ENCODE results near the gene IL16.

Gene IL16

DNA sequence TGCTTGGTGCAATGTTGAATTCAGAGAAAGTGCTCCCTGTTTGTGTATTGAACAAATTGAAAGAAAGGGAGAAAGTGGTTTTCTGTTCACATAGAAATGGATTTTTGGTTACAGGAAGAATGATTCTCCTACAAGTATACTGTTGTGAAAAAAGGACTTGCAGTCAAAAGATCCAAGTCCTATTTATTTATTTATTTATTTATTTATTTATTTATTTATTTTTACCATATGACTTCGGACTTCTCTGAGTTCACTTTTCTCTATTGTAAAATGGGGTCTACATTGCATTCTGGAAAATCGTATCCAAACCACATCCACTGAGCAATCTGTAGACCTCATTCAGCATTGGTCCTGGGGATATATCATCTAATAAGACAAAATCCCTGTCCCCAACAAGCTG lies 81.2 kb downstream of the IL16 start:
- Histone ChIP-seq H3K4me3 (ENCODE audit: low read length) (no peak overlapping the region), H4K20me1 (ENCODE audit: insufficient read depth, low read length) (no peaks in the 10 kb centered on the region), H3K9ac (ENCODE audit: low read length) (no peak overlapping the region), H3F3A (ENCODE audit: insufficient read depth, low read length) (no peaks in the 10 kb centered on the region), H3K79me2 (ENCODE audit: low read length) (no peaks in the 10 kb centered on the region), H3K27me3 (replicated peaks; ENCODE audit: insufficient read depth, low read length) (no peaks in the 10 kb centered on the region), H3K9me2 (replicated peaks; ENCODE audit: insufficient read depth, low read length) (no peaks in the 10 kb centered on the region), H3K36me3 (replicated peaks; ENCODE audit: insufficient read depth, low read length) (no peaks in the 10 kb centered on the region), H2AFZ (ENCODE audit: low read length) (no peak overlapping the region), H3K27ac (ENCODE audit: low read length) (no peak overlapping the region), H3K9me3 (replicated peaks; ENCODE audit: insufficient read depth, low read length) (no peaks in the 10 kb centered on the region), H3K4me1 (ENCODE audit: low read length) (peaks cover 12% of the 10 kb centered on the region), H3K4me2 (ENCODE audit: low read depth, low read length) (no peak overlapping the region)
- DNase-seq: no peak
- TF ChIP-seq, protein P1, sequence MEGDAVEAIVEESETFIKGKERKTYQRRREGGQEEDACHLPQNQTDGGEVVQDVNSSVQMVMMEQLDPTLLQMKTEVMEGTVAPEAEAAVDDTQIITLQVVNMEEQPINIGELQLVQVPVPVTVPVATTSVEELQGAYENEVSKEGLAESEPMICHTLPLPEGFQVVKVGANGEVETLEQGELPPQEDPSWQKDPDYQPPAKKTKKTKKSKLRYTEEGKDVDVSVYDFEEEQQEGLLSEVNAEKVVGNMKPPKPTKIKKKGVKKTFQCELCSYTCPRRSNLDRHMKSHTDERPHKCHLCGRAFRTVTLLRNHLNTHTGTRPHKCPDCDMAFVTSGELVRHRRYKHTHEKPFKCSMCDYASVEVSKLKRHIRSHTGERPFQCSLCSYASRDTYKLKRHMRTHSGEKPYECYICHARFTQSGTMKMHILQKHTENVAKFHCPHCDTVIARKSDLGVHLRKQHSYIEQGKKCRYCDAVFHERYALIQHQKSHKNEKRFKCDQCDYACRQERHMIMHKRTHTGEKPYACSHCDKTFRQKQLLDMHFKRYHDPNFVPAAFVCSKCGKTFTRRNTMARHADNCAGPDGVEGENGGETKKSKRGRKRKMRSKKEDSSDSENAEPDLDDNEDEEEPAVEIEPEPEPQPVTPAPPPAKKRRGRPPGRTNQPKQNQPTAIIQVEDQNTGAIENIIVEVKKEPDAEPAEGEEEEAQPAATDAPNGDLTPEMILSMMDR (IDR thresholded peaks at IDR 0.05; ENCODE audit: low read length): no peak
- TF ChIP-seq EZH2phosphoT487 (IDR thresholded peaks at IDR 0.05; ENCODE audit: low read length) (no peak), EZH2 (optimal IDR thresholded peaks at IDR 0.05; ENCODE audit: low read depth, low read length) (no peak)

- Histone ChIP-seq H3K27me3 (replicated peaks; ENCODE audit: insufficient read depth, low read length) (no peaks in the 10 kb centered on the region), H3K9me3 (replicated peaks; ENCODE audit: insufficient read depth, low read length) (no peaks in the 10 kb centered on the region), H3K9ac (ENCODE audit: low read length) (no peak overlapping the region), H3K27ac (ENCODE audit: low read length) (no peak overlapping the region), H3K4me1 (ENCODE audit: low read length) (peaks cover 12% of the 10 kb centered on the region), H3F3A (ENCODE audit: insufficient read depth, low read length) (no peaks in the 10 kb centered on the region), H4K20me1 (ENCODE audit: insufficient read depth, low read length) (no peaks in the 10 kb centered on the region), H3K79me2 (ENCODE audit: low read length) (no peaks in the 10 kb centered on the region), H3K9me2 (replicated peaks; ENCODE audit: insufficient read depth, low read length) (no peaks in the 10 kb centered on the region), H3K4me3 (ENCODE audit: low read length) (no peak overlapping the region), H3K36me3 (replicated peaks; ENCODE audit: insufficient read depth, low read length) (no peaks in the 10 kb centered on the region), H2AFZ (ENCODE audit: low read length) (no peak overlapping the region), H3K4me2 (ENCODE audit: low read depth, low read length) (no peak overlapping the region)
- no peak for DNase-seq
- TF ChIP-seq, protein P1 (IDR thresholded peaks at IDR 0.05; ENCODE audit: low read length): no peak
- TF ChIP-seq EZH2 (optimal IDR thresholded peaks at IDR 0.05; ENCODE audit: low read depth, low read length): no peak
- no peak for TF ChIP-seq EZH2phosphoT487 (IDR thresholded peaks at IDR 0.05; ENCODE audit: low read length)
These were observed 81.8 kb downstream of the IL16 start for GRCh38 chr15:81278306-81279029.

DNA sequence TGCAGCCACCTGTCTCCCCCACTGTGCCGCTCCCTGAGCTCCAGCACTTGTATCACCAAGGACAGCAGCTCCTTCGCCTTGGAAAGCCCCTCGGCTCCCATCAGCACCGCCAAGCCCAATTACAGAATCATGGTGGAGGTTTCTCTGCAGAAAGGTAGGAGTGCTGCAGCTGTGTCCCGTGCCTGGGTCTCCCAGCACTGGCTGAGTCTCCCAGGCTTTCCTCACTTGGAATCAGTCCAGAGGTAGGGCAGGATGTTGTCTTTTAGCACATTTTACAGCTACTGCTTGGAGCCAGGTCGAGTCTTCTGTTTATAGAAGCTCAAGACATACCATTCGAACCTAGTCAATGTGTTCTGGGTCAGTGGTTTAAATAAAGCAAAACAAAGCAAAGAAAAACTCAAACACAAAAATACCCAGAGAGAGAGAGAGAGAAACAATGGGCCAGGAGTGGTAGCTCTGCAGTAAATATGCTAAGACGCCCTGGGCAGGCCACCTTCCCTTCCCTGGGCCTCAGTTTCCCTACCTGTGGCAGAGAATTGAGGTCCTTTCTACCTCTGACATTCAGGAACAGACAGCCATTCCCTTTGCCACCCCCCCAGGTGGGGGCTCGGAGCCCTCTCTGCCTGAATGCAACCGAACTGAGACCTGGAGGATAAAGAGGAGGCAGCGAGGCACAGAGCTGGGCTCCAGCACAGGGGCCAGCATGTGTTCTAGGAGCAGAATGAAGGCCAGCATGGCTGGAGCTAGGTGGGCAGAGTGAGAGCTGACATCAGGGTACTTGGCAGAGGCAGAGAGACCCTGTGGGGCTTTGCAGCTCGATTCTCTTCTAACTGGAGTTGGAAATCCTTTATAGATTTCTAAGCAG lies 83.2 kb downstream of the IL16 start:
- Histone ChIP-seq H3F3A (ENCODE audit: insufficient read depth, low read length) (0 out of 2 replicates have a peak, but pooled peaks cover 7% of the 10 kb centered on the region), H3K9me3 (replicated peaks; ENCODE audit: insufficient read depth, low read length) (no peaks in the 10 kb centered on the region), H3K36me3 (replicated peaks; ENCODE audit: insufficient read depth, low read length) (no peaks in the 10 kb centered on the region), H3K79me2 (ENCODE audit: low read length) (no peaks in the 10 kb centered on the region), H3K27me3 (replicated peaks; ENCODE audit: insufficient read depth, low read length) (no peaks in the 10 kb centered on the region), H3K4me3 (ENCODE audit: low read length) (no peak overlapping the region), H3K4me2 (ENCODE audit: low read depth, low read length) (no peak overlapping the region), H3K27ac (ENCODE audit: low read length) (no peak overlapping the region), H4K20me1 (ENCODE audit: insufficient read depth, low read length) (no peaks in the 10 kb centered on the region), H3K9ac (ENCODE audit: low read length) (no peak overlapping the region), H3K9me2 (replicated peaks; ENCODE audit: insufficient read depth, low read length) (no peaks in the 10 kb centered on the region), H3K4me1 (ENCODE audit: low read length) (peaks cover 24% of the 10 kb centered on the region), H2AFZ (ENCODE audit: low read length) (no peak overlapping the region)
- no peak for DNase-seq
- TF ChIP-seq EZH2phosphoT487 (IDR thresholded peaks at IDR 0.05; ENCODE audit: low read length): no peak
- TF ChIP-seq, protein P1 (IDR thresholded peaks at IDR 0.05; ENCODE audit: low read length): no peak
